ENCODE measurements around the gene SFT2D3. TPM values are rescaled to one million over a fixed set of nuclear protein-coding genes. Genes with fewer than 3 reads are reported as not detected.
A peak's percentile ranks its signal among the peaks of the same experiment; 100 is the strongest.

SFT2D3 gene
- total and polyA plus RNA-seq, 10 donors = 3.7 to 13.2 (median 8.9) TPM

DNA sequence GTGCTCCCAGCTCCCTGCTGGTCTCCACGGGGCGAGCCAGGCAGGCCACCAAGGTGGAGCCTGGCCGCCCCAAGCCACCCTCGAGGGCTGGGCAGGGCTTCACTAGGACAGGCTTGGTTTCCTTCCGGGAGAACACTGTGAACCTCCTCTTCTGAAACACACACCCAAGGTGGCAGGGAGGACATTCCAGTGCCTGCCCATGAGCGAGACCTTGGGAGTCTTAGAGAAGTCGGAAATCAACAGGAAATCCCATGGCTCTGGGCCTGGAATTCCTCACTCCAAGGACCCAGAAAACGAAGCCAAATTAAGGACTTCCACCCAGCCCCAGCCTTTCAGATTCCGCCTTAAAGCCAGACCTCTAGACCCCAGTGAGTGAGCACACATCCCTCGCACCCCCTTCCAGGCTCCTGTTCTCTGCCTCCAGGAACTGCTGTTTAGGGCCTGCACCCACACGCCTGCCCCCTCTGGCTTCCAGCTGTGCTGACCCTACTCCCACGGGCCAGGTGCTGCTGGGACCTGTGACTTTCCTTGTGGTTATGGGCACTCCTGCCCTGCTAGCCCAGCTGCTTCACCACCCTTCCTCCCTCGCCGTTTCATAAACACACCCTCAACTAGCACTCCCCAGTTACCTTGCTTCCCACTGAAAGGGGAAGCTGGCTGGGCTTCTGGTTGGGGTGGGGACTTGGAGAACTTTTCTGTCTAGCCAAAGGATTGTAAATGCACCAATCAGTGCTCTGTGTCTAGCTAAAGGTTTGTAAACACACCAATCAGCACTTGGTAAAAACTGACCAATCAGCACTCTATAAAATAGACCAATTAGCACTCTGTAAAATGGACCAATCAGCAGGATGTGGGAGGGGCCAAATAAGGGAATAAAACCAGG is 41.6 kb upstream of the SFT2D3 start:
- intact Hi-C loops (cut with DNase I; ENCODE audit: low total_unique reads) = no loop called here
- no peak overlapping the region for H3K4me3 ChIP-seq
- DNase-seq = peak; percentile 84
- H3K4me1 ChIP-seq = peaks cover 14 to 98% (median 62%) of the 10 kb centered on the region in 6 donors
- 46 to 68% (median 56%) methylated on average over 12 to 14 of the region's 14 CpGs for WGBS, 5 donors
- H3K36me3 ChIP-seq = peaks cover 0 to 31% (median 0%) of the 10 kb centered on the region in 6 donors
- H3K9me3 ChIP-seq = no peaks in the 10 kb centered on the region
- peaks cover 0 to 32% (median 13%) of the 10 kb centered on the region in 7 donors for H3K27me3 ChIP-seq (replicated peaks in 1 of 7)
- peak overlapping the region; percentile 60 to 88 (median 83) for H3K27ac ChIP-seq
- TF ChIP-seq, protein P1, sequence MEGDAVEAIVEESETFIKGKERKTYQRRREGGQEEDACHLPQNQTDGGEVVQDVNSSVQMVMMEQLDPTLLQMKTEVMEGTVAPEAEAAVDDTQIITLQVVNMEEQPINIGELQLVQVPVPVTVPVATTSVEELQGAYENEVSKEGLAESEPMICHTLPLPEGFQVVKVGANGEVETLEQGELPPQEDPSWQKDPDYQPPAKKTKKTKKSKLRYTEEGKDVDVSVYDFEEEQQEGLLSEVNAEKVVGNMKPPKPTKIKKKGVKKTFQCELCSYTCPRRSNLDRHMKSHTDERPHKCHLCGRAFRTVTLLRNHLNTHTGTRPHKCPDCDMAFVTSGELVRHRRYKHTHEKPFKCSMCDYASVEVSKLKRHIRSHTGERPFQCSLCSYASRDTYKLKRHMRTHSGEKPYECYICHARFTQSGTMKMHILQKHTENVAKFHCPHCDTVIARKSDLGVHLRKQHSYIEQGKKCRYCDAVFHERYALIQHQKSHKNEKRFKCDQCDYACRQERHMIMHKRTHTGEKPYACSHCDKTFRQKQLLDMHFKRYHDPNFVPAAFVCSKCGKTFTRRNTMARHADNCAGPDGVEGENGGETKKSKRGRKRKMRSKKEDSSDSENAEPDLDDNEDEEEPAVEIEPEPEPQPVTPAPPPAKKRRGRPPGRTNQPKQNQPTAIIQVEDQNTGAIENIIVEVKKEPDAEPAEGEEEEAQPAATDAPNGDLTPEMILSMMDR (IDR thresholded peaks at IDR 0.05 in 8 of 11, conservative IDR thresholded peaks at IDR 0.05 in 3 of 11) = no peak
- peak; percentile 80 to 81 (median 81) for TF ChIP-seq POLR2AphosphoS5 (IDR thresholded peaks at IDR 0.05)
- TF ChIP-seq POLR2A (IDR thresholded peaks at IDR 0.05) = no peak

DNA sequence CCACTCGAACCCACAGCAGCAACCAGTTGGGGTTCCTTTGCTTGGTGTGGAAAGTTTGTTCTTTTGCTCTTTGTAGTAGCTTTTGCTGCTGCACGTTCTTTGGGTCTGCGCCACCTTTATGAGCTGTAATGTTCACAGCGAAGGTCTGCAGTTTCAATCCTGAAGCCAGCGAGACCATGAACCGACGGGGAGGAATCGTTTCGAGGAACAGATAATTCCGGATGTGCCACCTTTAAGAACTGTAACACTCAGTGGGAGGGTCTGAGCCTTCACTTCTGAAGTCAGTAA is 41.1 kb upstream of the SFT2D3 start:
- H3K27ac ChIP-seq = peak overlapping the region in 7 of 8 donors; percentile 72 to 88 (median 85)
- H3K36me3 ChIP-seq = peaks cover 0 to 28% (median 0%) of the 10 kb centered on the region in 6 donors
- TF ChIP-seq POLR2A (IDR thresholded peaks at IDR 0.05) (no peak), POLR2AphosphoS5 (IDR thresholded peaks at IDR 0.05) (no peak)
- TF ChIP-seq, protein P1 (IDR thresholded peaks at IDR 0.05 in 8 of 11, conservative IDR thresholded peaks at IDR 0.05 in 3 of 11) = no peak
- no peak overlapping the region for H3K4me3 ChIP-seq
- no peaks in the 10 kb centered on the region for H3K9me3 ChIP-seq
- DNase-seq = peak; percentile 16
- intact Hi-C loops (cut with DNase I; ENCODE audit: low total_unique reads) = no loop called here
- peaks cover 14 to 98% (median 61%) of the 10 kb centered on the region in 6 donors for H3K4me1 ChIP-seq
- peaks cover 0 to 38% (median 13%) of the 10 kb centered on the region in 7 donors for H3K27me3 ChIP-seq (replicated peaks in 1 of 7)
- WGBS, 5 donors = 87 to 93% (median 91%) methylated on average over 10 of the region's 10 CpGs

DNA sequence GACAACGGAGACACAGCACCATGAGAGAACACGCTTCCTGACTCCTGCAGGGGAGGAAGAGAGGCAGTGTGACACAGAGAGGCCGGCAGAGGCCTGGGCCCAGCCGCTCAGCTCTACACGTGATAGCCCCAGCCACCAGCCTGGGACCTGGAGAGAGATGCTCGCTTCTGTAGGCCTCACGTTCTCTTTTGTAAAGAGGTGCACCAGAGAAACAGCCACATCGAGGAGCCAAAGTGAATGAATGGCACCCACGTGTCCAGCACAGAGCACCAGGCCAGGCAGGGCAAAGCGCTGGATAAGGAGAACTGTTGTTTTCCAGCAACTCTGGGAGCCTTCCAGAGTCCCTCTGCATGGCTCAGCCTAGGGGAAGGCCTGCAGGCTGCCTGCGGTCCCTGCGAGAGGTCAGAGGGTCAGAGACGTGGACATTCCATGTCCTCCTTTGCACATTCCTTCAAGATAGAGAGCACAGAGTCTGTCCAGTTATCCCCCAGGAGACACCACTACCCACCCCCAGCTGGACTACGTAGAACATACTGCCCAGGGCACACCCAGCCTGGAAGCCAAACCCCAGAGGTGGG is 40.1 kb upstream of the SFT2D3 start:
- H3K27me3 ChIP-seq (replicated peaks in 1 of 7) = peaks cover 0 to 47% (median 13%) of the 10 kb centered on the region in 7 donors
- WGBS, 5 donors = 80 to 90% (median 85%) methylated on average over 12 to 14 of the region's 14 CpGs
- no peak overlapping the region for H3K4me3 ChIP-seq
- peaks cover 14 to 98% (median 63%) of the 10 kb centered on the region in 6 donors for H3K4me1 ChIP-seq
- DNase-seq = peak; percentile 61
- no peaks in the 10 kb centered on the region for H3K9me3 ChIP-seq
- intact Hi-C loops (cut with DNase I; ENCODE audit: low total_unique reads) = no loop called here
- H3K36me3 ChIP-seq = peaks cover 0 to 24% (median 0%) of the 10 kb centered on the region in 6 donors
- H3K27ac ChIP-seq = peak overlapping the region; percentile 36 to 88 (median 82)
- peak in 1 of 3 donors; percentile 9 for TF ChIP-seq POLR2AphosphoS5 (IDR thresholded peaks at IDR 0.05)
- no peak for TF ChIP-seq POLR2A (IDR thresholded peaks at IDR 0.05)

DNA sequence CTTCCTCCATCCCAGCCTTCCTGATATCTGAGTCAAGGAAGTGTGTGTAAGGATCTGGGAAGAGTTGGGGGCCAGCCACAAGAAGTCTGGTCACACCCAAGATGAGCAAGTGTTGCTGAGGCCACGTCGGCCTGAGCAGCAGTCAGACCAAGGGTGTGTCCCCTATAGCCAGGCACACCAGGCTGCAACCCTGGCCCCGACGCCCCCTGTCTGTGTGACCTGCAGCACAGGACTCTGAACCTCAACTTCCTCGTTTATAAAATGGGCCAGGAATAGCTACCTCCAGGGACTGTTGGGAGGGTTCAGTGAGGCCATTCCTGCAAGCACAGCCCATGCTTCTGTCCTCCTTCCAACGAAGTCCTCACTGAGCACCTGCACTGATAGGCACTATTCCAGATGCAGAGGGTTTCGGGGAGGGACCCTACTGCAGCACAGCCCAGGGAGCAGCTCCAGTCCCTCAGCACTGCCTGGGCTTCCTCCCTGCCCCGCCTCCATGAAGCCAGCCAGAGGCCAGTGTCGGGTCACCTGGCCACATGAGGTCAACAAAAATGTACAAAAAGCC is 39.3 kb upstream of the SFT2D3 start:
- WGBS, 5 donors = 54 to 64% (median 62%) methylated on average over 8 to 9 of the region's 9 CpGs
- peaks cover 0 to 55% (median 13%) of the 10 kb centered on the region in 7 donors for H3K27me3 ChIP-seq (replicated peaks in 1 of 7)

More for the DNA sequence above, 39.3 kb upstream of the SFT2D3 start:
- H3K4me1 ChIP-seq = peaks cover 14 to 92% (median 57%) of the 10 kb centered on the region in 6 donors
- H3K9me3 ChIP-seq = no peaks in the 10 kb centered on the region
- H3K27ac ChIP-seq = peak overlapping the region in 7 of 8 donors; percentile 36 to 88 (median 85)
- TF ChIP-seq POLR2A (IDR thresholded peaks at IDR 0.05) (no peak), POLR2AphosphoS5 (IDR thresholded peaks at IDR 0.05) (peak; percentile 31 to 65 (median 61))
- TF ChIP-seq, protein P1 (IDR thresholded peaks at IDR 0.05 in 8 of 11, conservative IDR thresholded peaks at IDR 0.05 in 3 of 11) = no peak
- H3K4me3 ChIP-seq = no peak overlapping the region
- DNase-seq = peak; percentile 74
- intact Hi-C loops (cut with DNase I; ENCODE audit: low total_unique reads) = no loop called here
- peaks cover 0 to 21% (median 0%) of the 10 kb centered on the region in 6 donors for H3K36me3 ChIP-seq
